ENCODE data around the gene PLEKHD1.

DNA sequence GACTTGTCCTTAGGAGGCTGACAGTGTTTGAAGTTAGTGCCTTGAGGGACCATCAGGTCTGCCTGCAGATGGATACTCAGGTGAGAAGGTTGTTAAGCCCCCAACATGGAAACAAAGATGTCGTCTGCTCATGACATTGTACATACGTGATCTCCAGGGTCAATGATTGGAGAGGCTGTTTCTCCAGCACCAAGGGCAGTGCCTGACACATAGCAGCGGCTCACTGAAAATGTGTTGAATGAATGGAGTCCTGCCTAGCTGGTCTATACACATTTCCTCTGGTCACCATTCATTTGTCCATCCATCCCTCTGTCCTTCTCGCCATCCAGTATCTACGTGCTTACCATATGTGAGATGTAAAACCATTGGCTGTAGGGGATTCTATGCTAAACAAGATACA, 83.0 kb downstream of the PLEKHD1 start:
- TF ChIP-seq CTCF (conservative IDR thresholded peaks at IDR 0.05) (no peak), EZH2 (IDR thresholded peaks at IDR 0.05; ENCODE audit: low read depth) (no peak)

Measured in PC-9 (cell line).